Right ventricle myocardium superior (tissue), 1 donor: ENCODE data around the gene LHFPL6. TPM values are rescaled to one million over a fixed set of nuclear protein-coding genes. Genes with fewer than 3 reads are reported as not detected.

Experiments
- ATAC-seq: fragments of 200-7000 bp; cut with Tn5 transposase; one replicate; pipeline ENCODE4 v1.9.1; 2020; ENCODE audit warnings: mild to moderate bottlenecking; ENCODE audit not compliant: poor library complexity
- DNase-seq: peaks from one replicate; pipeline ENCODE4 v3.0.0-alpha.2; 2020
- intact Hi-C: fragments of 100-400 bp; cut with DNase I; formaldehyde crosslinking; loops from one replicate; pipeline ENCODE4 v1.11.2; 2022
- total RNA-seq: library from RNA; stranded (reverse); fragmentation: NEBNext Ultra II Directional; extraction: Animal tissue kit (Norgen Biotek cat#: 25700); gene quantifications from one replicate; pipeline ENCODE4 v1.2.1, GENCODE V29; 2021
- donor health status: DM: no; HTN: yes; CAD: no; lungs with severe emphysema.

The LHFPL6 gene
- total RNA-seq, 1 donor from 2014 or later: 53.0 TPM

GRCh38 chr13:39498471-39499114, 104.4 kb downstream of the LHFPL6 start:
- intact Hi-C loops: no loop called here
- DNase-seq: no peak
- ATAC-seq: no peak

- intact Hi-C loops: no loop called here
- DNase-seq (no peak), ATAC-seq (no peak)
These were observed 106.5 kb downstream of the LHFPL6 start for GRCh38 chr13:39496506-39496905.

- ATAC-seq (no peak), DNase-seq (no peak)
- intact Hi-C loops: no loop called here
These were observed 108.4 kb downstream of the LHFPL6 start for GRCh38 chr13:39494633-39495032.

- no peak for ATAC-seq
- DNase-seq: no peak
- intact Hi-C loops: no loop called here
These were observed 109.0 kb downstream of the LHFPL6 start for GRCh38 chr13:39494006-39494405.

GRCh38 chr13:39490136-39490535, 112.9 kb downstream of the LHFPL6 start:
- intact Hi-C loops: no loop called here
- no peak for DNase-seq
- no peak for ATAC-seq

- intact Hi-C loops: no loop called here
- DNase-seq (no peak), ATAC-seq (no peak)
These were observed 116.2 kb downstream of the LHFPL6 start for GRCh38 chr13:39486758-39487157.

- DNase-seq: no peak
- intact Hi-C loops: no loop called here
- ATAC-seq: no peak
These were observed 117.7 kb downstream of the LHFPL6 start for GRCh38 chr13:39485314-39485700.

- ATAC-seq (no peak), DNase-seq (no peak)
- intact Hi-C loops: no loop called here
These were observed 118.3 kb downstream of the LHFPL6 start for GRCh38 chr13:39484506-39485313.

GRCh38 chr13:39483326-39483725, 119.7 kb downstream of the LHFPL6 start:
- DNase-seq: no peak
- intact Hi-C loops: no loop called here

GRCh38 chr13:39481491-39481890, 121.5 kb downstream of the LHFPL6 start:
- intact Hi-C loops: no loop called here
- DNase-seq (no peak), ATAC-seq (peak; percentile 40)

More at GRCh38 chr13:39483326-39483725, 119.7 kb downstream of the LHFPL6 start:
- ATAC-seq: no peak

- intact Hi-C loops: no loop called here
- no peak for DNase-seq
- ATAC-seq: peak; percentile 49
These were observed 128.4 kb downstream of the LHFPL6 start for GRCh38 chr13:39474600-39474999.

GRCh38 chr13:39469676-39470075, 133.3 kb downstream of the LHFPL6 start:
- DNase-seq: no peak
- intact Hi-C loops: no loop called here
- ATAC-seq: no peak

GRCh38 chr13:39468306-39468705, 134.7 kb downstream of the LHFPL6 start:
- ATAC-seq (no peak), DNase-seq (no peak)
- intact Hi-C loops: no loop called here

- intact Hi-C loops: no loop called here
- no peak for ATAC-seq
- DNase-seq: no peak
These were observed 139.4 kb downstream of the LHFPL6 start for GRCh38 chr13:39463611-39464010.

GRCh38 chr13:39462906-39463305, 140.1 kb downstream of the LHFPL6 start:
- ATAC-seq (no peak), DNase-seq (no peak)
- intact Hi-C loops: no loop called here

GRCh38 chr13:39462428-39462827, 140.6 kb downstream of the LHFPL6 start:
- DNase-seq: no peak
- peak; percentile 83 for ATAC-seq
- intact Hi-C loops: no loop called here

- ATAC-seq: peak; percentile 43
- intact Hi-C loops: no loop called here
- DNase-seq: no peak
These were observed 141.2 kb downstream of the LHFPL6 start for GRCh38 chr13:39461685-39462266.

GRCh38 chr13:39457274-39457673, 145.7 kb downstream of the LHFPL6 start:
- intact Hi-C loops: no loop called here
- no peak for DNase-seq
- no peak for ATAC-seq

GRCh38 chr13:39455521-39456175, 147.3 kb downstream of the LHFPL6 start:
- DNase-seq (no peak), ATAC-seq (peak; percentile 2)
- intact Hi-C loops: no loop called here
